ENCODE data around the gene SLC49A4. TPM values are rescaled to one million over a fixed set of nuclear protein-coding genes. Genes with fewer than 3 reads are reported as not detected.

The SLC49A4 gene
- polyA plus RNA-seq, 3 donors = 12.9 to 19.0 (median 18.6) TPM

DNA sequence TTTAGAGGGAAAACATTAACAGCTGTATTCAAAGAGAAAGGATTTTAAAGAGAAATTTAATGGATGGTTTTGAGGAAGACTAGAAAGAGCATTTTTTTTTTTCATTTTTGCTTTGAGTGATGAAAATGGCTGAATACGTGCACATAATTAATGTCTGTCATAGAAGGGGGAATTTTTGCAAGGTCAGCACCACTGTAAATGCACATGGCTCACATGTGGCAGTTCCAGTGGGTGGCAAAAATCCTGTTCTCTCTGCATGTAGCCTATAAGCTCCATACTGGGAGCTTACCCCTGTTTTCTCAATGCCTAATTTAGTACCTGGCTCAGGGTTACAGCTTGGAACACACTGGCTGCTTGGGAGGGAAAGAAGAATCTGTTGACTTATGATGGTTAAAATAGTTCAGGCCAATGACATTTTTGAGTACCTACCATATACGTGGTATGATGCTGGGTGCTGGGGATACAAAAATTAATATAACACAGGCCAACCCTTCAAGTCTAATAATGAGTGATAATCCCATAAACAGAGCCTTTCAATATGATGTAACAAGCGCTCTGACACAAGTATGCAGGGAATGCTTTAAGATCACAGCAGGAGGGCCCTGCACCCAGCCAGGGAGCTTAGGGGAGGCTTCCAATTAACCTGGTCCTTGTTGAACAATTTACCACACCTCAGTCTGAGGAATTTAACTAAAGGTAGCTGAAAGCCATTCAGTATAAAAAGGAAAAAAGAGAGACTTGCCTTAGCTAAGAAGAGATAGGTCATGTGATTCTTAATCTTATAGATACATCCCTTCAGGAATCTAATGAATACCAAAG lies 34.2 kb upstream of the SLC49A4 start:
- no peaks in the 10 kb centered on the region for H3K9me3 Mint-ChIP-seq
- peaks cover 58 to 64% of the 10 kb centered on the region in 2 donors for H3K4me1 ChIP-seq (ENCODE audit: control insufficient read depth in 1 of 2, insufficient read depth in 2 of 2, low read length in 2 of 2)
- no peaks in the 10 kb centered on the region for H4K20me1 ChIP-seq (ENCODE audit: insufficient read depth, low read length)
- no peak overlapping the region for H3K9ac ChIP-seq (ENCODE audit: insufficient read depth, low read length, poor library complexity, severe bottlenecking)
- peaks cover 68% of the 10 kb centered on the region for H3K79me2 ChIP-seq (ENCODE audit: insufficient read depth, low read length)
- WGBS (ENCODE audit: insufficient coverage) = no CpG with 5 or more reads among the region's 3 CpGs
- H3K4me1 Mint-ChIP-seq = peaks cover 75% of the 10 kb centered on the region
- H3K4me2 ChIP-seq (replicated peaks; ENCODE audit: extremely low read depth, low read length, poor library complexity, severe bottlenecking) = peak overlapping the region; percentile 72
- H3K27ac Mint-ChIP-seq = peak overlapping the region; percentile 82 to 96 (median 89)
- no peak overlapping the region for H3K4me3 Mint-ChIP-seq
- H2AFZ ChIP-seq (ENCODE audit: insufficient read depth, low read depth, low read length, poor library complexity, severe bottlenecking) = peak overlapping the region; percentile 9
- H3K27me3 Mint-ChIP-seq (ENCODE audit: low read depth in 3 of 3) = peaks cover 0 to 1% (median 0%) of the 10 kb centered on the region in 3 donors
- no peaks in the 10 kb centered on the region for H3K27me3 ChIP-seq (ENCODE audit: control insufficient read depth in 2 of 2, insufficient read depth in 2 of 2, low read length in 2 of 2)
- peak overlapping the region; percentile 19 to 85 for H3K27ac ChIP-seq (ENCODE audit: low read depth in 1 of 2, low read length in 2 of 2)
- TF ChIP-seq, protein P1, sequence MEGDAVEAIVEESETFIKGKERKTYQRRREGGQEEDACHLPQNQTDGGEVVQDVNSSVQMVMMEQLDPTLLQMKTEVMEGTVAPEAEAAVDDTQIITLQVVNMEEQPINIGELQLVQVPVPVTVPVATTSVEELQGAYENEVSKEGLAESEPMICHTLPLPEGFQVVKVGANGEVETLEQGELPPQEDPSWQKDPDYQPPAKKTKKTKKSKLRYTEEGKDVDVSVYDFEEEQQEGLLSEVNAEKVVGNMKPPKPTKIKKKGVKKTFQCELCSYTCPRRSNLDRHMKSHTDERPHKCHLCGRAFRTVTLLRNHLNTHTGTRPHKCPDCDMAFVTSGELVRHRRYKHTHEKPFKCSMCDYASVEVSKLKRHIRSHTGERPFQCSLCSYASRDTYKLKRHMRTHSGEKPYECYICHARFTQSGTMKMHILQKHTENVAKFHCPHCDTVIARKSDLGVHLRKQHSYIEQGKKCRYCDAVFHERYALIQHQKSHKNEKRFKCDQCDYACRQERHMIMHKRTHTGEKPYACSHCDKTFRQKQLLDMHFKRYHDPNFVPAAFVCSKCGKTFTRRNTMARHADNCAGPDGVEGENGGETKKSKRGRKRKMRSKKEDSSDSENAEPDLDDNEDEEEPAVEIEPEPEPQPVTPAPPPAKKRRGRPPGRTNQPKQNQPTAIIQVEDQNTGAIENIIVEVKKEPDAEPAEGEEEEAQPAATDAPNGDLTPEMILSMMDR (IDR thresholded peaks at IDR 0.05) = no peak
- intact Hi-C loops (cut with micrococcal nuclease) = no loop called here
- H3K36me3 ChIP-seq (replicated peaks in 1 of 2; ENCODE audit: control insufficient read depth in 1 of 2, insufficient read depth in 2 of 2, low read length in 2 of 2) = peaks cover 0 to 4% of the 10 kb centered on the region in 2 donors
- H3K9me3 ChIP-seq (replicated peaks in 1 of 2; ENCODE audit: control insufficient read depth in 1 of 2, insufficient read depth in 1 of 2, low read length in 2 of 2) = no peaks in the 10 kb centered on the region
- DNase-seq = no peak
- peaks cover 20 to 31% of the 10 kb centered on the region in 2 donors for H3K36me3 Mint-ChIP-seq
- peak overlapping the region in 1 of 3 experiments; percentile 66 for H3K4me3 ChIP-seq (replicated peaks in 1 of 3; ENCODE audit: low read depth in 2 of 3, low read length in 3 of 3)

DNA sequence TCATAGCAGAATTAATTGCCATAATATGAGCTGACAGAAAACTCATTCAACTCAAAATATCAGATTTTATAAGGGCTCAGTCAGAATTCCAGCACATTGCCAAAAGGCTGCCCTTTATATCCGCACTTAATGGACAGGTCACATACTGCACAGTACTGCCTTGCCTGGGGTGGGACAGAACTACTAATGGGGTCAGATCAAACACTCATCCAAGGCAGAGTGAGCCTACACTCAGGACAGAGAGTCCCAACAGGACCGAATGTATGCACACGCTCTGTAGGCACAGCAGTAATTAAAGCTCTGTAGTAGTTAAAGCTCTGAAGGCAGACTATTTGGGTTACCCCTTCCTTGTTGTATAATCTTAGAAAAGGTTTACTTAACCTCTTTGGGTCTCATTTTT lies 28.4 kb upstream of the SLC49A4 start:
- Mint-ChIP-seq H3K27me3 (ENCODE audit: low read depth in 3 of 3) (peaks cover 0 to 1% (median 0%) of the 10 kb centered on the region in 3 donors), H3K36me3 (peaks cover 16 to 32% of the 10 kb centered on the region in 2 donors)

More for the DNA sequence above, 28.4 kb upstream of the SLC49A4 start:
- Histone ChIP-seq H3K9me3 (replicated peaks in 1 of 2; ENCODE audit: control insufficient read depth in 1 of 2, insufficient read depth in 1 of 2, low read length in 2 of 2) (no peaks in the 10 kb centered on the region), H3K27ac (ENCODE audit: low read depth in 1 of 2, low read length in 2 of 2) (peak overlapping the region; percentile 89 to 93), H3K9ac (ENCODE audit: insufficient read depth, low read length, poor library complexity, severe bottlenecking) (no peak overlapping the region), H4K20me1 (ENCODE audit: insufficient read depth, low read length) (no peaks in the 10 kb centered on the region), H3K4me3 (replicated peaks in 1 of 3; ENCODE audit: low read depth in 2 of 3, low read length in 3 of 3) (no peak overlapping the region), H3K4me1 (ENCODE audit: control insufficient read depth in 1 of 2, insufficient read depth in 2 of 2, low read length in 2 of 2) (peaks cover 74 to 80% of the 10 kb centered on the region in 2 donors), H3K36me3 (replicated peaks in 1 of 2; ENCODE audit: control insufficient read depth in 1 of 2, insufficient read depth in 2 of 2, low read length in 2 of 2) (peaks cover 0 to 4% of the 10 kb centered on the region in 2 donors), H3K27me3 (ENCODE audit: control insufficient read depth in 2 of 2, insufficient read depth in 2 of 2, low read length in 2 of 2) (no peaks in the 10 kb centered on the region), H2AFZ (ENCODE audit: insufficient read depth, low read depth, low read length, poor library complexity, severe bottlenecking) (no peak overlapping the region), H3K79me2 (ENCODE audit: insufficient read depth, low read length) (peaks cover 40% of the 10 kb centered on the region), H3K4me2 (replicated peaks; ENCODE audit: extremely low read depth, low read length, poor library complexity, severe bottlenecking) (peak overlapping the region; percentile 7)
- DNase-seq = no peak
- TF ChIP-seq, protein P1 (IDR thresholded peaks at IDR 0.05) = no peak
- intact Hi-C loops (cut with micrococcal nuclease) = no loop called here
- H3K4me3 Mint-ChIP-seq = no peak overlapping the region
- H3K27ac Mint-ChIP-seq = peak overlapping the region; percentile 98 to 99 (median 99)
- WGBS (ENCODE audit: insufficient coverage) = 100% methylated on average over 1 of the region's 3 CpGs
- H3K9me3 Mint-ChIP-seq = peaks cover 0 to 5% (median 0%) of the 10 kb centered on the region in 7 donors
- H3K4me1 Mint-ChIP-seq = peaks cover 75% of the 10 kb centered on the region
